ENCODE results near the gene SNTA1. TPM values are rescaled to one million over a fixed set of nuclear protein-coding genes. Genes with fewer than 3 reads are reported as not detected.

The SNTA1 gene
- polyA plus RNA-seq, 3 donors, result 0.56 to 0.93 (median 0.63) TPM

- peak overlapping the region in 1 of 7 donors; percentile 43 for H3K27ac Mint-ChIP-seq
- no peak overlapping the region for H3K4me2 ChIP-seq (replicated peaks; ENCODE audit: extremely low read depth, low read length, poor library complexity, severe bottlenecking)
These were observed 30.7 kb upstream of the SNTA1 start for GRCh38 chr20:33474097-33474873.

GRCh38 chr20:33472868-33473435 lies 29.4 kb upstream of the SNTA1 start:
- no peaks in the 10 kb centered on the region for H3K36me3 Mint-ChIP-seq
- H3K27ac Mint-ChIP-seq, result no peak overlapping the region
- H3K27me3 Mint-ChIP-seq (ENCODE audit: low read depth in 3 of 3), result peaks cover 0 to 8% (median 3%) of the 10 kb centered on the region in 3 donors
- H3K4me1 Mint-ChIP-seq, result peaks cover 12% of the 10 kb centered on the region
- Histone ChIP-seq H3K79me2 (ENCODE audit: insufficient read depth, low read length) (no peaks in the 10 kb centered on the region), H3K9ac (ENCODE audit: insufficient read depth, low read length, poor library complexity, severe bottlenecking) (no peak overlapping the region), H4K20me1 (ENCODE audit: insufficient read depth, low read length) (no peaks in the 10 kb centered on the region), H3K9me3 (replicated peaks in 1 of 2; ENCODE audit: control insufficient read depth in 1 of 2, insufficient read depth in 1 of 2, low read length in 2 of 2) (no peaks in the 10 kb centered on the region), H3K27ac (ENCODE audit: low read depth in 1 of 2, low read length in 2 of 2) (no peak overlapping the region), H3K27me3 (ENCODE audit: control insufficient read depth in 2 of 2, insufficient read depth in 2 of 2, low read length in 2 of 2) (no peaks in the 10 kb centered on the region), H3K36me3 (replicated peaks in 1 of 2; ENCODE audit: control insufficient read depth in 1 of 2, insufficient read depth in 2 of 2, low read length in 2 of 2) (no peaks in the 10 kb centered on the region), H3K4me3 (replicated peaks in 1 of 3; ENCODE audit: low read depth in 2 of 3, low read length in 3 of 3) (no peak overlapping the region), H3K4me1 (ENCODE audit: control insufficient read depth in 1 of 2, insufficient read depth in 2 of 2, low read length in 2 of 2) (peaks cover 10 to 12% of the 10 kb centered on the region in 2 donors), H3K4me2 (replicated peaks; ENCODE audit: extremely low read depth, low read length, poor library complexity, severe bottlenecking) (no peak overlapping the region), H2AFZ (ENCODE audit: insufficient read depth, low read depth, low read length, poor library complexity, severe bottlenecking) (no peak overlapping the region)
- TF ChIP-seq CTCF (IDR thresholded peaks at IDR 0.05), result no peak
- no peak overlapping the region for H3K4me3 Mint-ChIP-seq
- no peaks in the 10 kb centered on the region for H3K9me3 Mint-ChIP-seq
- WGBS (ENCODE audit: insufficient coverage), result 83% methylated on average over 3 of the region's 7 CpGs
- intact Hi-C loops (cut with micrococcal nuclease), result no loop called here
- no peak for DNase-seq

More at GRCh38 chr20:33474097-33474873, 30.7 kb upstream of the SNTA1 start:
- H4K20me1 ChIP-seq (ENCODE audit: insufficient read depth, low read length), result no peaks in the 10 kb centered on the region
- H3K27me3 Mint-ChIP-seq (ENCODE audit: low read depth in 3 of 3), result peaks cover 0 to 11% (median 3%) of the 10 kb centered on the region in 3 donors
- H3K4me1 Mint-ChIP-seq, result peaks cover 12% of the 10 kb centered on the region
- 95% methylated on average over 4 of the region's 7 CpGs for WGBS (ENCODE audit: insufficient coverage)
- H3K36me3 Mint-ChIP-seq, result no peaks in the 10 kb centered on the region
- H3K27ac ChIP-seq (ENCODE audit: low read depth in 1 of 2, low read length in 2 of 2), result no peak overlapping the region
- H3K27me3 ChIP-seq (ENCODE audit: control insufficient read depth in 2 of 2, insufficient read depth in 2 of 2, low read length in 2 of 2), result no peaks in the 10 kb centered on the region
- intact Hi-C loops (cut with micrococcal nuclease), result no loop called here
- peaks cover 10 to 12% of the 10 kb centered on the region in 2 donors for H3K4me1 ChIP-seq (ENCODE audit: control insufficient read depth in 1 of 2, insufficient read depth in 2 of 2, low read length in 2 of 2)
- TF ChIP-seq CTCF (IDR thresholded peaks at IDR 0.05), result no peak
- no peak overlapping the region for H3K4me3 ChIP-seq (replicated peaks in 1 of 3; ENCODE audit: low read depth in 2 of 3, low read length in 3 of 3)
- DNase-seq, result no peak
- H3K9me3 Mint-ChIP-seq, result no peaks in the 10 kb centered on the region
- no peak overlapping the region for H2AFZ ChIP-seq (ENCODE audit: insufficient read depth, low read depth, low read length, poor library complexity, severe bottlenecking)
- no peaks in the 10 kb centered on the region for H3K79me2 ChIP-seq (ENCODE audit: insufficient read depth, low read length)
- H3K9me3 ChIP-seq (replicated peaks in 1 of 2; ENCODE audit: control insufficient read depth in 1 of 2, insufficient read depth in 1 of 2, low read length in 2 of 2), result no peaks in the 10 kb centered on the region
- H3K36me3 ChIP-seq (replicated peaks in 1 of 2; ENCODE audit: control insufficient read depth in 1 of 2, insufficient read depth in 2 of 2, low read length in 2 of 2), result no peaks in the 10 kb centered on the region
- H3K4me3 Mint-ChIP-seq, result no peak overlapping the region
- H3K9ac ChIP-seq (ENCODE audit: insufficient read depth, low read length, poor library complexity, severe bottlenecking), result no peak overlapping the region

All from CD14-positive monocyte (primary cell).